Astrocyte (in vitro differentiated cells and primary cell): ENCODE results near the gene ELAVL3. TPM values are rescaled to one million over a fixed set of nuclear protein-coding genes. Genes with fewer than 3 reads are reported as not detected.

Experiments used
- DNase-seq: peaks from one replicate; pipeline ENCODE4 v3.0.0-alpha.2; 2010; ENCODE audit warnings: low read depth
- FAIRE-seq: peaks from 2 replicates; lab custom pipeline; 2011; peaks lifted over from hg19 to GRCh38; lab: Jason Lieb, UNC
- H2AFZ ChIP-seq: 2 replicates; pipeline ENCODE4 v1.6.0; 2012; ENCODE audit warnings: low read depth, low read length, inconsistent platforms
- H3K27ac ChIP-seq: 2 replicates; pipeline ENCODE4 v1.5.1; 2011; ENCODE audit warnings: low read depth, low read length, inconsistent platforms
- H3K27me3 ChIP-seq: 2 replicates; pipeline ENCODE4 v1.6.0; 2011; ENCODE audit warnings: low read length, inconsistent platforms; ENCODE audit not compliant: insufficient read depth
- H3K36me3 ChIP-seq: 2 replicates; pipeline ENCODE4 v1.5.1; 2011; ENCODE audit warnings: low read length, inconsistent platforms; ENCODE audit not compliant: insufficient read depth
- H3K4me1 ChIP-seq: 2 replicates; pipeline ENCODE4 v1.5.1; 2011; ENCODE audit warnings: low read length, inconsistent platforms; ENCODE audit not compliant: insufficient read depth
- H3K4me2 ChIP-seq: 2 replicates; pipeline ENCODE4 v1.6.0; 2012; ENCODE audit warnings: low read length, inconsistent platforms
- H3K4me3 ChIP-seq: 2 replicates; pipeline ENCODE4 v1.5.1; 2011; ENCODE audit warnings: low read depth, mild to moderate bottlenecking, low read length, inconsistent platforms; ENCODE audit not compliant: insufficient read depth
- H3K79me2 ChIP-seq: 2 replicates; pipeline ENCODE4 v1.6.0; 2012; ENCODE audit warnings: mild to moderate bottlenecking, low read length, inconsistent platforms; ENCODE audit not compliant: insufficient read depth
- H3K9ac ChIP-seq: 2 replicates; pipeline ENCODE4 v1.6.0; 2012; ENCODE audit warnings: mild to moderate bottlenecking, low read length, inconsistent platforms
- H3K9me3 ChIP-seq: 2 replicates; pipeline ENCODE4 v1.5.1; 2012; ENCODE audit warnings: low read depth, mild to moderate bottlenecking, low read length, inconsistent platforms; ENCODE audit not compliant: insufficient read depth
- H4K20me1 ChIP-seq: 2 replicates; pipeline ENCODE4 v1.6.0; 2012; ENCODE audit warnings: low read length, inconsistent platforms; ENCODE audit not compliant: insufficient read depth
- H3K27ac Mint-ChIP-seq: one replicate; pipeline ENCODE4 v1.8.0; 2021; ENCODE audit warnings: mild to moderate bottlenecking, mixed read lengths; ENCODE audit not compliant: unreplicated experiment
- H3K27me3 Mint-ChIP-seq: one replicate; pipeline ENCODE4 v1.8.0; 2021; ENCODE audit warnings: low read depth, mixed read lengths; ENCODE audit not compliant: unreplicated experiment
- H3K36me3 Mint-ChIP-seq: one replicate; pipeline ENCODE4 v1.8.0; 2021; ENCODE audit warnings: low read depth, mixed read lengths; ENCODE audit not compliant: unreplicated experiment
- H3K4me1 Mint-ChIP-seq: one replicate; pipeline ENCODE4 v1.8.0; 2021; ENCODE audit warnings: low read depth, mixed read lengths; ENCODE audit not compliant: unreplicated experiment
- H3K4me3 Mint-ChIP-seq: one replicate; pipeline ENCODE4 v1.8.0; 2021; ENCODE audit warnings: mild to moderate bottlenecking, moderate library complexity, mixed read lengths; ENCODE audit not compliant: unreplicated experiment
- H3K9me3 Mint-ChIP-seq: one replicate; pipeline ENCODE4 v1.8.0; 2021; ENCODE audit warnings: mild to moderate bottlenecking, mixed read lengths; ENCODE audit not compliant: unreplicated experiment
- EZH2 ChIP-seq: IDR thresholded peaks from 2 replicates; pipeline ENCODE4 v1.6.1; 2012; ENCODE audit warnings: mild to moderate bottlenecking, low read length, inconsistent platforms; ENCODE audit not compliant: insufficient read depth
- total RNA-seq: library from RNA; stranded (reverse); gene quantifications from 2 replicates; pipeline ENCODE4 v1.2.1, GENCODE V29; 2021
- TF ChIP-seq, protein P1 (sequence below): IDR thresholded peaks from 2 replicates; pipeline ENCODE4 v1.5.1; 2011; ENCODE audit warnings: low read depth, mild to moderate bottlenecking, inconsistent platforms, low read length, moderate library complexity; ENCODE audit not compliant: insufficient read depth

The ELAVL3 gene
- total RNA-seq, 1 donor from 2014 or later, result not detected

DNA sequence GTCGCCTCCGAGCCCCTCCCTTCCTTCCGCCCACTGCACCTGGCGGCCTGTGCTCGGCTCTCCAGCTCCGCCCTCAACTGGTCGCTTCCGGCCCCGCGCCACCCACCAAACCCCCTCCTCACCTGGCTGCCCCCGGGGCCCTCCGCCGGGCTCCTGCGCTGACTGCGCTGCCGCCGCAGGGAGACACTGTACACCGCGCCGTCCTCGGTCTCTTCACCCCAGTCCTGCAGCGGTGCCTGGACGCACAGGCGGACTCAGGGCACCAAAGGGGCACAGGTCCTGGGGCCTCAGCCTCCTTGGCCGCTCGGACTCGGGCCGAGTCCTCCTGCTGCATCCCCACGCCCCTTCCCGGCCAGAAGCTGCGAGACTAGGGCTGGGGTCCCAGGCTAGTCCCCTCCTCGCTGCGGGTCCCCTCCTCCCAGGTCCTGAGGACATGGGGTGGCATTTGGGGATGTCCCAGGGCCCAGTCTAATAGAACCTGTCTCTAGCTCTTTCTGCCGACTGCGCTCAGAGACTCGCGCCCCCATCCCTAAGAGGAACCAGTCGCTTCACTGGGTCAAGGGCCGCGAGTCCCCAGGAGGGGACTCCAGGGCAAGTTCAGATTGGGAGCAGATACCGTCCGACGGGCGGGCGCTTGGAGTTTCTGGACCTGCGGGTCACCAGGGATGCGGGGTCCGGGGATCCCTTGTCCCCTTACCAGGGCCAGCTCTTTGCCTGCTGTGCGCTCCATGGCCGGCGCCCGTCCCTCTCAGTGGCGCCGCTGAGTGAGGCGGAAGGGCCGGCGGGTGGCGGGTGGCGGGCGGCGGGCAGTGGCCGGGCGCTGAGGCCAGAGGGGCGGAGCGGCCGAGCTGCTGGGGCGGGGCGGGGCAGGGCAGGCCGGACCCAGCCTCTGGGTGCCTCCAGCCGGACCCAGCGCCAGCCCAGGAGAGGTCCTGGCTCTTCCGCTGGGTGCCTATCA, 62.0 kb downstream of the ELAVL3 start, which contains the start of gene RGL3:
Gene RGL3 (minus strand): TSS at position 766 of the 958 bp plus-strand sequence. CDS start 36 bp downstream, at position 730.
- H3K4me3 Mint-ChIP-seq, result peak within 1 kb of the TSS; percentile 54
- Histone ChIP-seq H3K27me3 (peaks cover 53% of the 10 kb centered on the region), H3K4me3 (no peak within 1 kb of the TSS), H3K36me3 (no peaks in the 10 kb centered on the region), H4K20me1 (no peaks in the 10 kb centered on the region), H3K27ac (no peak within 1 kb of the TSS), H2AFZ (no peak within 1 kb of the TSS), H3K79me2 (no peaks in the 10 kb centered on the region), H3K9ac (no peak within 1 kb of the TSS), H3K4me1 (peaks cover 3% of the 10 kb centered on the region), H3K4me2 (peak within 1 kb of the TSS; percentile 22), H3K9me3 (no peaks in the 10 kb centered on the region)
- H3K27ac Mint-ChIP-seq, result no peak within 1 kb of the TSS
- FAIRE-seq (no peak), DNase-seq (no peak)
- peaks cover 46% of the 10 kb centered on the region for H3K27me3 Mint-ChIP-seq
- H3K36me3 Mint-ChIP-seq, result no peaks in the 10 kb centered on the region
- TF ChIP-seq, protein P1, sequence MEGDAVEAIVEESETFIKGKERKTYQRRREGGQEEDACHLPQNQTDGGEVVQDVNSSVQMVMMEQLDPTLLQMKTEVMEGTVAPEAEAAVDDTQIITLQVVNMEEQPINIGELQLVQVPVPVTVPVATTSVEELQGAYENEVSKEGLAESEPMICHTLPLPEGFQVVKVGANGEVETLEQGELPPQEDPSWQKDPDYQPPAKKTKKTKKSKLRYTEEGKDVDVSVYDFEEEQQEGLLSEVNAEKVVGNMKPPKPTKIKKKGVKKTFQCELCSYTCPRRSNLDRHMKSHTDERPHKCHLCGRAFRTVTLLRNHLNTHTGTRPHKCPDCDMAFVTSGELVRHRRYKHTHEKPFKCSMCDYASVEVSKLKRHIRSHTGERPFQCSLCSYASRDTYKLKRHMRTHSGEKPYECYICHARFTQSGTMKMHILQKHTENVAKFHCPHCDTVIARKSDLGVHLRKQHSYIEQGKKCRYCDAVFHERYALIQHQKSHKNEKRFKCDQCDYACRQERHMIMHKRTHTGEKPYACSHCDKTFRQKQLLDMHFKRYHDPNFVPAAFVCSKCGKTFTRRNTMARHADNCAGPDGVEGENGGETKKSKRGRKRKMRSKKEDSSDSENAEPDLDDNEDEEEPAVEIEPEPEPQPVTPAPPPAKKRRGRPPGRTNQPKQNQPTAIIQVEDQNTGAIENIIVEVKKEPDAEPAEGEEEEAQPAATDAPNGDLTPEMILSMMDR, result no peak
- TF ChIP-seq EZH2, result peak; percentile 87
- no peaks in the 10 kb centered on the region for H3K4me1 Mint-ChIP-seq
- H3K9me3 Mint-ChIP-seq, result peaks cover 3% of the 10 kb centered on the region

DNA sequence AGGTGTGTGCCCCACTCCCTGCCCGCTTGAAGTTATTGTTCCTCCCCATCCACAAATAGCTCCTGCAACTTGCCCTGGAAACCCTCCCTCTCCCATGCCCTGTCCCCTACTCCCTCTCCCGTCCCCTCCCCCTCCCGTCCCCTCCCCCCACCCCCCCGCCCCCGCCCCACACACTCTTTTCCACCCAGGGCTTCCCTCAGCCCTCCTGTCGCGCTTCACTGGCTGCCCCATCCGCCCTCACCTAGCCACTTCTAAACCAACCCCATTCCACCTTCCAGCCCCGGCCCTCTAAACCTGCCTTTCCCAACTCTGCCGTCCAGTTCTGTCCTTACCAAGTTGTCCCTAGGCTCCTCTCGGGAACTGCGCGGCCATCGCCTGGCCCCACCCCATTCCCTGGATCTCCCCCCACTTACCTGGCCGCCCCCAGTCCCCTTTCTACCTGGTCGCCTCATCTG, 62.7 kb downstream of the ELAVL3 start:
- Histone ChIP-seq H4K20me1 (no peaks in the 10 kb centered on the region), H3K9ac (no peak overlapping the region), H2AFZ (no peak overlapping the region), H3K79me2 (no peaks in the 10 kb centered on the region), H3K27ac (no peak overlapping the region), H3K9me3 (no peaks in the 10 kb centered on the region), H3K4me2 (no peak overlapping the region), H3K27me3 (peaks cover 47% of the 10 kb centered on the region), H3K4me1 (peaks cover 3% of the 10 kb centered on the region), H3K4me3 (no peak overlapping the region), H3K36me3 (no peaks in the 10 kb centered on the region)
- Mint-ChIP-seq H3K27me3 (peaks cover 40% of the 10 kb centered on the region), H3K9me3 (no peaks in the 10 kb centered on the region), H3K27ac (no peak overlapping the region), H3K4me3 (peak overlapping the region; percentile 45), H3K36me3 (no peaks in the 10 kb centered on the region), H3K4me1 (no peaks in the 10 kb centered on the region)
- TF ChIP-seq EZH2, result no peak
- TF ChIP-seq, protein P1, result no peak
- FAIRE-seq (no peak), DNase-seq (no peak)
